VCaP (cell line): ENCODE results near the gene PTPRN2.
A peak's percentile ranks its signal among the peaks of the same experiment; 100 is the strongest.

Experiments used
- H3K27ac ChIP-seq: fragments of 450-650 bp; 2 replicates; pipeline ENCODE4 v1.5.1; 2017
- TF ChIP-seq, protein P1 (sequence below): fragments of 450-650 bp; conservative IDR thresholded peaks from 2 replicates; pipeline ENCODE4 v1.5.1; 2017; ENCODE audit warnings: mild to moderate bottlenecking, moderate library complexity

Gene PTPRN2

DNA sequence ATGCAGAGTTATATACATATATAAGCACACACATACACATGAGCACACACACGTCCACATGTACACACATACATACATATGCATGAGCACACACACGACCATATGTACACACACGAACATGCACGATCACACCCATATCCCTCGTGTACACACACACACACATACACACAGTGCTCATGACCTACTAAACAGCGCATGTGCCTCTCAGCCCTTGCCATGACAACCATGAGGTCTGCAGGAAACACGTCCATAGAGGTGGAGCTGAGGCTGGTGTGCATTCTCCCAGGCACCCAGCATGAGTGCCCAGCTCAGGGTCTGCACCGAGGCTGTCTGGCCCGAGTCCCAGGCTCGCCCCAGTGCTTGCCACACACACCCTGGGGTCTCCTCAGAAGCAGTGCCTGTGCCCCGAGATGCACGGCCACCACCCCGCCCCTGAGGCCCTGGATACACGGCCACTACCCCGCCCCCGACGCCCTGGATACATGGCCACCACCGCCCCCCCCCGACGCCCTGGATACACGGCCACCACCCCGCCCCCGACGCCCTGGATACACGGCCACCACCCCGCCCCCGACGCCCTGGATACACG is 721.2 kb downstream of the PTPRN2 start:
- TF ChIP-seq, protein P1, sequence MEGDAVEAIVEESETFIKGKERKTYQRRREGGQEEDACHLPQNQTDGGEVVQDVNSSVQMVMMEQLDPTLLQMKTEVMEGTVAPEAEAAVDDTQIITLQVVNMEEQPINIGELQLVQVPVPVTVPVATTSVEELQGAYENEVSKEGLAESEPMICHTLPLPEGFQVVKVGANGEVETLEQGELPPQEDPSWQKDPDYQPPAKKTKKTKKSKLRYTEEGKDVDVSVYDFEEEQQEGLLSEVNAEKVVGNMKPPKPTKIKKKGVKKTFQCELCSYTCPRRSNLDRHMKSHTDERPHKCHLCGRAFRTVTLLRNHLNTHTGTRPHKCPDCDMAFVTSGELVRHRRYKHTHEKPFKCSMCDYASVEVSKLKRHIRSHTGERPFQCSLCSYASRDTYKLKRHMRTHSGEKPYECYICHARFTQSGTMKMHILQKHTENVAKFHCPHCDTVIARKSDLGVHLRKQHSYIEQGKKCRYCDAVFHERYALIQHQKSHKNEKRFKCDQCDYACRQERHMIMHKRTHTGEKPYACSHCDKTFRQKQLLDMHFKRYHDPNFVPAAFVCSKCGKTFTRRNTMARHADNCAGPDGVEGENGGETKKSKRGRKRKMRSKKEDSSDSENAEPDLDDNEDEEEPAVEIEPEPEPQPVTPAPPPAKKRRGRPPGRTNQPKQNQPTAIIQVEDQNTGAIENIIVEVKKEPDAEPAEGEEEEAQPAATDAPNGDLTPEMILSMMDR, result no peak
- H3K27ac ChIP-seq, result no peak overlapping the region

DNA sequence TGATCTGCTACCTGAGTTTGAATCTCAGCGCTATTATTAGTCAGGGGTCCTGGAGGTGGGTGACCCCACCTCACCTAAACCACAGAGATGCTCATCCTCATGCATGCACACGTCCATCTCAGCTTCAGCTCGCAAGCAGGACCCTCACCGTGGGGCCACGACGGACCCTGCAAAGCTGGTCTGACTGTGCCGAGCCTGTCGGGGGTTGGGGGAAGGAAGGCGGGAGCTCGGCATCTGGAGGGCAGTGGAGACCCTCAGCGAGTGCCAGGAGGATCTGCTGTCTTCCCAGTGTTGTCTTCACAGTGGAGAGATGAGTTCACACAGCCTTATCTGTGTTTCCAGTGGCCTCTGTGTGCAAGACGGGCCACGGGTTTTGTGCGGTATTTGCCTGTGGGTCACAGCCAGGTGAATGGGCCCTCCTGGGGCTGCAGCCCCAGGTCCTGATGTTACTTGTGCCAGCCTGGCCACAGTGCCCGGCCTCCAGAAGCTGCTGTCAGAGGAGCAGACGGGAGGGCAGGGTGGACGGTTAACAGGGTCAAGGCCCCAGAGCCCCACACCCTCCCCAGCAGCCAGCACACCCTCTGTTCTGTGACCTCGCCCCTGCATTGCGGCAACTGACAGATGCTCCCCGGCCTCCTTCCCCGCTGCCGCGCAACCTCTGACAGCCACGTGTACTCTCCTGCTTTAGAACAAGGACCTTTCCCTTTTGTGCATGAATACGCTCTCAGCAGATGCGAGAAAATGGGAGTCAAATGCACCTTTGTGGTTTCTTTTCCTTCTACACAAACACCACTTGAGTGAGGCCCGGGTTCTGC is 722.1 kb downstream of the PTPRN2 start:
- H3K27ac ChIP-seq, result no peak overlapping the region
- TF ChIP-seq, protein P1, result no peak

DNA sequence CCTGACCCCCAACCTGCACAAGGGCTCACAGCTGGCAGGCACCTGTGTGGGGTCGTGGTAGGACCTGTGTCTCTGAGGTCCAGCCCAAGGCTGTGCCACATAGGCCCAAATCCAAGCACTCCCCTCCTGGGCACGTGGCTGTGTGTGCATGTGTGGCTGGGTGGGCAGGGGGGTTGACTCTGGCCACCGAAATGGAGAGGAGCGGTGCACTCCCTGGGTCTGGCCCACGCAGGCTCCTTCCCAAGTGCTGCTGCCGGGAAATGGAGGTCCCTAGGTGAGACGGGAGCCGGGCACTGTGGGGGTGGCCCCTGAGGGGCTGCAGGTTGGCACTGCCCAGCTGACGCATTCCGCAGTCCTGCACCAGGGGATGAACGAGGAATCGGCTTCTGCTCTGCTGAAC is 722.7 kb downstream of the PTPRN2 start:
- TF ChIP-seq, protein P1, result no peak
- H3K27ac ChIP-seq, result no peak overlapping the region

DNA sequence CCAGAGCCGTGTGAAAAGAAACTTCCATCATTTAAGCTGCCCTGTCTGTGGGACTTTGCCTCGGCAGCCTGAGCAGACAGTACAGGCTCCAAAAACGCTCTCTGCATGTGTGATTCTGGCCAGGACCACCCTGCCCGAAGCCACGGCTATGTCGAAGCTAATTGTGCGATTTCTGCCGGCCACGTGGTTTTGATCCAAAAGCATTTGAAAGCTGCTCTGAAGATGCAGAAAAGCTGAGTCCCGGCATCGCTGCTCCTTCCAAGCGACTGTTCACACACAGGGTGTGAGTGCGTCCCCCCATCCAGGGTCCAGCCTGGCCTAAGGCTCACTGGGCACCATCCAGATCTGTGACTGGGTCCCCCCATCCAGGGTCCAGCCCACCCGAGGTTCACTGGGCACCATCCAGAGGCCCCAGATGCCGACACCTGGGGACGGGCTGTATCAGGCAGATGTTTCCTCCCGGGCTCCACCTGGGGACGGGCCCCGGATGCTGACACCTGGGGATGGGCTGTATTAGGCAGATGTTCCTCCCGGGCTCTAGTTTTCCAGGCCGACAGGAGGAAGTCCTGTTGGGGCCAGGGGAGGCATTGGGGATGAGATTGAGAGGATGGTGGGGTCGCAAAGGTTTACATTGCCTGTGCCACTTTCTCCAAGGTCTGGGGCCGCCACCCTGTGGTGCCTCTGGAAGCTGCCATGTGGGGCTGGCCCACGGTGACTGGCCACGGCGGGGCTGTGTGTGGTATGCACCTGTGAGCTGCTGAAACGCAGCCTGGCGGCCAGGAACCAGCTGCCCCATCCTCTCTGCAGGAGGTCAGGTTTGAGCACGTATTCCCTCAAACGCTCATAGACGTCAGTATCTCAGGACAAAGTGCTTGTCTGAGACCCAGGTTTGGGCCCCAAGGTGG is 723.5 kb downstream of the PTPRN2 start:
- TF ChIP-seq, protein P1, result 0 out of 2 replicates have a peak, but pooled peaks have one; percentile 18
- no peak overlapping the region for H3K27ac ChIP-seq

DNA sequence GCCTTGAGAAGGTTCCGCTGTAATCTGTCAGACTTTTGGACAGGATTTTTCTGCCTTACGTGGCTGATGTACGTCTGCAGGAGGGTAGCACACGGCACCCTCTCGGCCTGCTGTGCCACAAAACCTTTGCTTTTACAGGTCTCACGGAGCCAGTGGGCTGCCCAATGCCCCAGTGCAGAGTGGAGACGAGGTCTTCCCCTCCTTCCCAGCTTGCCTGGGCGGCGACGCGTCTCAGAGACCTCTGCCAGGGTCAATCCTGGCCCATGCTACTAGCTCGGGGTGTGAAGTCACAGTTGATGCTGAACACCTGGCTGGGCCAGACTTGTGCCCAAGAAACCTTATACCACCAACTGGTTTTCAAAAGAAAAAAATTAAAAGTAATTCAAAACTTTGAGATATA is 724.4 kb downstream of the PTPRN2 start:
- TF ChIP-seq, protein P1, result no peak
- H3K27ac ChIP-seq, result no peak overlapping the region

DNA sequence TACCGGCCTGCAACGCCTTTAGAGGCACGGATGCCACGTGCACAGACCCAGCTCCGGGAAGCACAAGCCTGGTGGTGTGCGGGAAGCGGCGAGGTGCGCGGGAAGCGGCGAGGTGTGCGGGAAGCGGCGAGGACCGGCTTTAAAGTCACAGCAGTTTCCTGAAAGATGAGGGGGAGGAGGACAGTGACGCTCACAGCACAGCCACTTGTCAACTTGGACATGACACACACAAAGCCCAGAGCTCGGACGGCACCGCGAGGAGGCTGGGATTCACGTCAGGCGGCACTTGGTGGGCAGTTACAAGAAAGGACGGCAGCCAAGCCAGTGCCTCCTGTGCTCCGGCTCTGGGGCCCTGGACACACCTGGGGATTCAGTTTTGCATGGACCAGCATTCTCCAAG is 724.9 kb downstream of the PTPRN2 start:
- no peak overlapping the region for H3K27ac ChIP-seq
- TF ChIP-seq, protein P1, result no peak

DNA sequence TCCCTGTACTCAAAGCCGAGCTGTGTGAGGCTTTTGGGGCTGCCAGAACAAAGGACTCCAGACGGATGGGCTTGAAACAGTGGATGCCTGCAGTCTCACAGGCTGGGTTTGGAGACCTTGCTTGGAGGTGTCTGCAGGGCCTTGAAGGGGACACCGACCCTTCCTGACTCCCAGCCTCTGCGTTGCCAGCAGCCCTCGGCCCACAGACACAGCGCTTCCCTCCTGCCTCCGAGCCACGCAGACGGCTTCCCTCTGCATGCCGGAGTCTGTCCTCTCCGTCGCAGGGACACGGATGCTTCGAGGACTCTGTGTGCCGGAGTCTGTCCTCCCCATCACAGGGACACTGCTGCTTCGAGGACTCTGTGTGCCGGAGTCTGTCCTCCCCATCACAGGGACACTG is 726.1 kb downstream of the PTPRN2 start:
- TF ChIP-seq, protein P1, result no peak
- H3K27ac ChIP-seq, result no peak overlapping the region
